HepG2 (cell line): Measurements from ENCODE around the gene GRIP1. TPM values are rescaled to one million over a fixed set of nuclear protein-coding genes. Genes with fewer than 3 reads are reported as not detected.

Experiments used
- ATAC-seq: fragments of 200-7000 bp; cut with Tn5 transposase; 3 replicates; pipeline ENCODE4 v1.9.1; 2020; ENCODE audit warnings: mild to moderate bottlenecking, moderate library complexity
- BruUV-seq: library from RNA; stranded (reverse); fragments of 400-500 nt; replicated peaks from 2 replicates; lab custom pipeline; 2021; lab: Mats Ljungman, UMichigan
- CTCF ChIA-PET: fragments of 300-600 bp; formaldehyde crosslinking; extraction: SDS; loops from one replicate; lab custom pipeline; 2021; ENCODE audit warnings: low total read pairs, inconsistent platforms, low intra/inter-chr PET ratio; lab: Yijun Ruan, JAX
- POLR2A ChIA-PET: fragments of 350-600 bp; sonication (Branson Sonifier 250); formaldehyde crosslinking; loops from one replicate; lab custom pipeline; 2020; ENCODE audit warnings: antibody characterized with exemption, inconsistent platforms; lab: Yijun Ruan, JAX
- DNase-seq: peaks from one replicate; pipeline ENCODE4 v3.0.0-alpha.2; 2015; ENCODE audit warnings: low spot score
- FAIRE-seq: peaks from 3 replicates; lab custom pipeline; 2011; peaks lifted over from hg19 to GRCh38; lab: Jason Lieb, UNC
- H2AFZ ChIP-seq: one replicate; pipeline ENCODE4 v1.6.1; 2011; ENCODE audit warnings: low read length, inconsistent platforms
- H3K27ac ChIP-seq: fragments of 300-600 bp; 3 replicates; pipeline ENCODE4 v1.8.0; 2011; ENCODE audit warnings: mixed run types, mild to moderate bottlenecking, mixed read lengths, low read length, inconsistent platforms; ENCODE audit not compliant: insufficient read depth; ENCODE audit errors: extremely low read length
- H3K27me3 ChIP-seq, 2 experiments: fragments of 200-600 bp in 1 of 2; 2 replicates in 1 of 2; 3 replicates in 1 of 2; pipeline versions ENCODE4 v1.6.0 to v1.8.0; 2011; ENCODE audit warnings: low read length in 2 of 2, mild to moderate bottlenecking in 2 of 2, moderate library complexity in 2 of 2, inconsistent platforms in 1 of 2; ENCODE audit not compliant: insufficient read depth in 2 of 2, control insufficient read depth in 1 of 2
- H3K36me3 ChIP-seq, 2 experiments: fragments of 200-600 bp in 1 of 2; replicated peaks in 1 of 2; 2 replicates in 1 of 2; 3 replicates in 1 of 2; pipeline versions ENCODE4 v1.5.1 to v1.8.0; 2011; ENCODE audit warnings: low read length in 2 of 2, inconsistent platforms in 1 of 2; ENCODE audit not compliant: insufficient read depth in 2 of 2, control insufficient read depth in 1 of 2
- H3K4me1 ChIP-seq: 2 replicates; pipeline ENCODE4 v1.5.1; 2012; ENCODE audit warnings: low read length, inconsistent platforms; ENCODE audit not compliant: insufficient read depth
- H3K4me2 ChIP-seq: 2 replicates; pipeline ENCODE4 v1.6.0; 2011; ENCODE audit warnings: low read depth, low read length, inconsistent platforms
- H3K4me3 ChIP-seq, 3 experiments: fragments of 200-600 bp in 1 of 3; sonication (generic), shearing (Covaris generic) in 1 of 3; replicated peaks in 1 of 3; 2 replicates each; pipeline ENCODE4 v1.5.1; 2011 to 2016; ENCODE audit warnings: low read length in 3 of 3, inconsistent platforms in 2 of 3, low read depth in 2 of 3, mild to moderate bottlenecking in 2 of 3, control low read depth in 1 of 3, mixed read lengths in 1 of 3; ENCODE audit not compliant: insufficient read depth in 1 of 3
- H3K79me2 ChIP-seq: one replicate; pipeline ENCODE4 v1.6.1; 2011; ENCODE audit warnings: low read length, inconsistent platforms; ENCODE audit not compliant: insufficient read depth
- H3K9ac ChIP-seq: 2 replicates; pipeline ENCODE4 v1.6.0; 2011; ENCODE audit warnings: mild to moderate bottlenecking, low read depth, low read length, inconsistent platforms; ENCODE audit not compliant: insufficient read depth
- H3K9me3 ChIP-seq: 2 replicates; pipeline ENCODE4 v1.5.1; 2012; ENCODE audit warnings: mild to moderate bottlenecking, low read length
- H4K20me1 ChIP-seq: 2 replicates; pipeline ENCODE4 v1.6.0; 2011; ENCODE audit warnings: inconsistent platforms, mild to moderate bottlenecking, low read length, moderate library complexity; ENCODE audit not compliant: insufficient read depth
- CCAR2 ChIP-seq: fragments of 200-400 bp; formaldehyde crosslinking; optimal IDR thresholded peaks from 2 replicates; pipeline ENCODE3; 2018; ENCODE audit warnings: low read depth, mild to moderate bottlenecking, low read length, moderate library complexity
- FOXA1 ChIP-seq, 2 experiments: fragments of 450-650 bp in 1 of 2; sonication (generic) in 1 of 2; formaldehyde crosslinking in 1 of 2; IDR thresholded peaks; 2 replicates each; pipeline versions ENCODE4 v1.4.0 to v1.6.1; 2016 to 2020; ENCODE audit warnings: missing genetic modification reagents in 1 of 2
- PHB2 ChIP-seq: fragments of 450-650 bp; IDR thresholded peaks from 2 replicates; pipeline ENCODE4 v1.6.1; 2018; ENCODE audit not compliant: partially characterized antibody
- REL ChIP-seq: sonication (generic); formaldehyde crosslinking; conservative IDR thresholded peaks from 2 replicates; pipeline ENCODE4 v1.8.0; 2022; ENCODE audit warnings: mild to moderate bottlenecking, missing genetic modification reagents, moderate library complexity
- RFXANK ChIP-seq: IDR thresholded peaks from 2 replicates; pipeline ENCODE4 v1.6.1; 2016
- SKI ChIP-seq: fragments of 450-650 bp; IDR thresholded peaks from one replicate; pipeline ENCODE4 v1.6.1; 2018; ENCODE audit warnings: mild to moderate bottlenecking; ENCODE audit not compliant: partially characterized antibody
- TFDP1 ChIP-seq: IDR thresholded peaks from 2 replicates; pipeline ENCODE4 v1.6.1; 2016; ENCODE audit warnings: missing compliant biosample characterization, missing genetic modification reagents, borderline replicate concordance
- ZFP91 ChIP-seq: sonication (generic); formaldehyde crosslinking; IDR thresholded peaks from 2 replicates; pipeline ENCODE4 v1.9.0; 2022; ENCODE audit warnings: missing genetic modification reagents, mild to moderate bottlenecking, borderline replicate concordance
- ZFY ChIP-seq: sonication (generic); formaldehyde crosslinking; IDR thresholded peaks from 2 replicates; pipeline ENCODE4 v1.4.0; 2020; ENCODE audit warnings: missing genetic modification reagents
- ZNF136 ChIP-seq: sonication (generic); formaldehyde crosslinking; IDR thresholded peaks from 2 replicates; pipeline ENCODE4 v1.8.1; 2022; ENCODE audit warnings: low read depth, mild to moderate bottlenecking, moderate library complexity, missing genetic modification reagents
- ZNF850 ChIP-seq: sonication (generic); formaldehyde crosslinking; conservative IDR thresholded peaks from 2 replicates; pipeline ENCODE4 v1.9.0; 2021; ENCODE audit warnings: mild to moderate bottlenecking, missing genetic modification reagents
- WGBS: methylation state at CpG from one replicate; pipeline ENCODE4 v1.1.6; 2017; ENCODE audit warnings: low lambda C conversion rate; 5-methylcytosine and 5-hydroxymethylcytosine counted together
- in situ Hi-C: cut with HindIII; loops from 2 replicates; pipeline ENCODE4 v1.10.0; 2017; ENCODE audit warnings: low pct_unique_long_range_greater_than_20kb; ENCODE audit not compliant: extremely low pct_ligation_motif_present
- intact Hi-C: fragments of 100-400 bp; cut with micrococcal nuclease; formaldehyde crosslinking; loops from one replicate; pipeline ENCODE4 v1.10.0; 2022; ENCODE audit not compliant: unreplicated experiment
- polyA plus RNA-seq, 8 experiments: library from polyadenylated mRNA; depleted of rRNA in 3 of 8; stranded (reverse) in 7 of 8; unstranded in 1 of 8; fragments of >200 nt; fragmentation: Illumina TruSeq in 4 of 8; extraction: Trizol in 4 of 8; gene quantifications; 2 replicates each; pipeline versions ENCODE4 v1.2.1 to v1.2.3, GENCODE V29; 2011 to 2016; ENCODE audit warnings: low read depth in 4 of 8, missing spikeins in 1 of 8, mixed read lengths in 1 of 8; ENCODE audit not compliant: insufficient read depth in 1 of 8
- total RNA-seq, 5 experiments: library from RNA; depleted of rRNA; stranded (reverse); fragments of >200 nt; fragmentation: Illumina TruSeq; extraction: Trizol; gene quantifications; 2 replicates each; pipeline ENCODE4 v1.2.3, GENCODE V29; 2016; ENCODE audit warnings: low read depth in 1 of 5

GRIP1 gene
- total and polyA plus RNA-seq, 2 of the 13 experiments (the other 11 are each of a cell fraction or from before 2014, with no cell fraction given) = not detected

- Histone ChIP-seq H3K27ac (no peak overlapping the region), H3K9ac (no peak overlapping the region), H3K4me1 (no peaks in the 10 kb centered on the region), H3K4me2 (no peak overlapping the region), H4K20me1 (no peaks in the 10 kb centered on the region), H3K27me3 (peaks cover 0 to 5% of the 10 kb centered on the region in 2 experiments; a peak in 2 of 5 replicates), H3K79me2 (no peaks in the 10 kb centered on the region), H3K36me3 (no peaks in the 10 kb centered on the region), H3K9me3 (no peaks in the 10 kb centered on the region), H2AFZ (no peak overlapping the region), H3K4me3 (no peak overlapping the region)
- in situ Hi-C loops = no loop called here
- FAIRE-seq (no peak), DNase-seq (no peak), ATAC-seq (no peak)
- no peak for TF ChIP-seq FOXA1 (IDR thresholded peaks at IDR 0.05)
- no peak for TF ChIP-seq FOXA1 (CRISPR knock-in tag; IDR thresholded peaks at IDR 0.05)
- TF ChIP-seq PHB2 = no peak
- TF ChIP-seq ZFY (CRISPR knock-in tag) = no peak
- no peak for TF ChIP-seq ZFP91 (CRISPR knock-in tag)
- no peak for TF ChIP-seq REL (CRISPR knock-in tag)
- TF ChIP-seq RFXANK (CRISPR knock-in tag) = no peak
- TF ChIP-seq TFDP1 = no peak
- TF ChIP-seq CCAR2 = no peak
- no peak for TF ChIP-seq ZNF136
- TF ChIP-seq SKI = no peak
- no peak for TF ChIP-seq ZNF850 (CRISPR knock-in tag)
- BruUV-seq = no TSS peak
- ChIA-PET CTCF (no interaction called here), POLR2A (no interaction called here)
- intact Hi-C loops = no loop called here
- 16% methylated on average over 6 of the region's 6 CpGs for WGBS
These were observed 5.3 kb upstream of the GRIP1 start for GRCh38 chr12:66684222-66684621.
